Epithelial cell of esophagus (primary cell): ENCODE measurements around the gene CDH4.

Experiments used
- DNase-seq: peaks from one replicate; pipeline ENCODE4 v3.0.0; 2010; ENCODE audit warnings: low read depth
- H3K4me3 ChIP-seq: 2 replicates; pipeline ENCODE4 v1.5.1; 2011; ENCODE audit warnings: mild to moderate bottlenecking, low read length, control low read depth
- CTCF ChIP-seq: IDR thresholded peaks from 2 replicates; pipeline ENCODE4 v1.5.1; 2011; ENCODE audit warnings: low read depth, mild to moderate bottlenecking, low read length, control low read depth, inconsistent platforms; ENCODE audit not compliant: insufficient read depth; ENCODE audit errors: missing control alignments

Gene CDH4

GRCh38 chr20:61953037-61954021 is 701.3 kb downstream of the CDH4 start:
- no peak for TF ChIP-seq CTCF
- no peak overlapping the region for H3K4me3 ChIP-seq
- DNase-seq, result no peak

- DNase-seq, result no peak
- no peak for TF ChIP-seq CTCF
- H3K4me3 ChIP-seq, result no peak overlapping the region
Measured at GRCh38 chr20:61954276-61955021, 702.4 kb downstream of the CDH4 start.

GRCh38 chr20:61955668-61956395 is 703.8 kb downstream of the CDH4 start:
- no peak for TF ChIP-seq CTCF
- no peak for DNase-seq

GRCh38 chr20:61956396-61957342 is 704.6 kb downstream of the CDH4 start:
- H3K4me3 ChIP-seq, result no peak overlapping the region
- TF ChIP-seq CTCF, result no peak
- DNase-seq, result no peak

More at GRCh38 chr20:61955668-61956395, 703.8 kb downstream of the CDH4 start:
- H3K4me3 ChIP-seq, result no peak overlapping the region

- no peak for DNase-seq
- H3K4me3 ChIP-seq, result no peak overlapping the region
- TF ChIP-seq CTCF, result no peak
Measured at GRCh38 chr20:61957961-61958715, 706.1 kb downstream of the CDH4 start.
